ENCODE measurements around the gene CDKAL1. TPM values are rescaled to one million over a fixed set of nuclear protein-coding genes. Genes with fewer than 3 reads are reported as not detected.

CDKAL1 gene
- total RNA-seq, result 9.3 and 12.5 TPM in 2 replicates

GRCh38 chr6:20534295-20535262 lies at the start of gene CDKAL1:
TSS of gene CDKAL1 (plus strand) at chr6:20534457. CDS start at chr6:20546351, 11,894 bp downstream.

Other genes with a start within 250 kb of the CDKAL1 start
- gene E2F3, start 132.6 kb upstream of the CDKAL1 start, total RNA-seq, result 9.3 and 9.7 TPM in 2 replicates